Measurements from ENCODE around the gene TRIM67.

- TF ChIP-seq CTCF (IDR thresholded peaks at IDR 0.05) (no peak), POLR2A (IDR thresholded peaks at IDR 0.05) (no peak), POLR2AphosphoS5 (IDR thresholded peaks at IDR 0.05) (no peak)
Measured at GRCh38 chr1:231206856-231207255, 45.0 kb downstream of the TRIM67 start.
